K562 (cell line): Measurements from ENCODE around the gene CHD2. TPM values are rescaled to one million over a fixed set of nuclear protein-coding genes. Genes with fewer than 3 reads are reported as not detected.

Experiments used
- ATAC-seq: fragments of 200-7000 bp; cut with Tn5 transposase; 3 replicates; pipeline ENCODE4 v1.9.1; 2020; ENCODE audit warnings: moderate library complexity
- BruUV-seq: library from RNA; stranded (reverse); fragments of 400-500 nt; replicated peaks from 2 replicates; lab custom pipeline; 2021; lab: Mats Ljungman, UMichigan
- CTCF ChIA-PET: fragments of 300-600 bp; formaldehyde crosslinking; extraction: SDS; loops from one replicate; lab custom pipeline; 2021; ENCODE audit warnings: low intra/inter-chr PET ratio; lab: Yijun Ruan, JAX
- POLR2A ChIA-PET: fragments of 300-600, 350-650 bp; sonication (Branson Sonifier 250); formaldehyde crosslinking; extraction: SDS; loops from one replicate; lab custom pipeline; 2021; ENCODE audit warnings: antibody characterized with exemption, inconsistent platforms; lab: Yijun Ruan, JAX
- DNase-seq, 4 experiments: peaks; one replicate each; pipeline versions ENCODE4 v3.0.0 to v3.0.0-alpha.2; 2011 to 2018; ENCODE audit warnings: low spot score in 3 of 4, mixed read lengths in 3 of 4; ENCODE audit errors: extremely low read depth in 1 of 4
- FAIRE-seq: peaks from 2 replicates; lab custom pipeline; 2011; peaks lifted over from hg19 to GRCh38; lab: Jason Lieb, UNC
- H2AFZ ChIP-seq: 2 replicates; pipeline ENCODE4 v1.6.0; 2011; ENCODE audit warnings: low read depth, low read length, control low read depth, inconsistent platforms
- H3K27ac ChIP-seq: fragments of 200-600 bp; 3 replicates; pipeline ENCODE4 v1.8.0; 2011; ENCODE audit warnings: low read depth, mild to moderate bottlenecking, control low read depth, inconsistent platforms, low read length, moderate library complexity, mixed read lengths; ENCODE audit errors: extremely low read depth
- H3K27me3 ChIP-seq, 2 experiments: fragments of 300-600 bp in 1 of 2; 2 replicates in 1 of 2; 3 replicates in 1 of 2; pipeline versions ENCODE4 v1.6.0 to v1.8.0; 2011; ENCODE audit warnings: inconsistent platforms in 2 of 2, low read length in 2 of 2, mild to moderate bottlenecking in 1 of 2, mixed read lengths in 1 of 2, moderate library complexity in 1 of 2; ENCODE audit not compliant: control insufficient read depth in 2 of 2, insufficient read depth in 2 of 2
- H3K36me3 ChIP-seq: fragments of 300-600 bp; 3 replicates; pipeline ENCODE4 v1.8.0; 2011; ENCODE audit warnings: mild to moderate bottlenecking, low read length, inconsistent platforms; ENCODE audit not compliant: control insufficient read depth, insufficient read depth
- H3K4me1 ChIP-seq, 2 experiments: fragments of 200-600 bp in 1 of 2; replicated peaks in 1 of 2; 2 replicates in 1 of 2; 3 replicates in 1 of 2; pipeline versions ENCODE4 v1.5.1 to v1.8.0; 2011; ENCODE audit warnings: inconsistent platforms in 2 of 2, low read length in 2 of 2, mild to moderate bottlenecking in 1 of 2, mixed read lengths in 1 of 2, moderate library complexity in 1 of 2; ENCODE audit not compliant: control insufficient read depth in 2 of 2, insufficient read depth in 2 of 2
- H3K4me2 ChIP-seq: 2 replicates; pipeline ENCODE4 v1.6.1; 2011; ENCODE audit warnings: low read length, control low read depth, inconsistent platforms, mixed read lengths; ENCODE audit not compliant: insufficient read depth
- H3K4me3 ChIP-seq: fragments of 200-600 bp; sonication (generic), shearing (Covaris generic); 2 replicates; pipeline ENCODE4 v1.5.1; 2016; ENCODE audit warnings: control low read depth, inconsistent platforms
- H3K79me2 ChIP-seq: fragments of 200-600 bp; 3 replicates; pipeline ENCODE4 v1.8.0; 2011; ENCODE audit warnings: low read length, inconsistent platforms; ENCODE audit not compliant: control insufficient read depth, insufficient read depth
- H3K9ac ChIP-seq, 2 experiments: 2 replicates each; pipeline versions ENCODE4 v1.6.0 to v1.6.1; 2011; ENCODE audit warnings: low read depth in 2 of 2, low read length in 2 of 2, control low read depth in 1 of 2, inconsistent platforms in 1 of 2, mild to moderate bottlenecking in 1 of 2, mixed read lengths in 1 of 2; ENCODE audit not compliant: insufficient read depth in 1 of 2
- H3K9me1 ChIP-seq: one replicate; pipeline ENCODE4 v1.6.0; 2011; ENCODE audit warnings: inconsistent platforms, mild to moderate bottlenecking, low read length, moderate library complexity; ENCODE audit not compliant: control insufficient read depth, insufficient read depth
- H3K9me3 ChIP-seq: replicated peaks from 2 replicates; pipeline ENCODE4 v1.5.1; 2011; ENCODE audit warnings: low read depth, low read length, inconsistent platforms; ENCODE audit not compliant: control insufficient read depth, insufficient read depth
- H4K20me1 ChIP-seq: replicated peaks from 2 replicates; pipeline ENCODE4 v1.6.1; 2011; ENCODE audit warnings: low read length, inconsistent platforms, mixed read lengths; ENCODE audit not compliant: control insufficient read depth, insufficient read depth
- PPARD ChIP-seq: fragments of 250-450 bp; sonication (Bioruptor Pico); IDR thresholded peaks from 2 replicates; pipeline ENCODE4 v1.8.0; 2022; ENCODE audit warnings: inconsistent platforms, mild to moderate bottlenecking, moderate library complexity
- RAD21 ChIP-seq, 2 experiments: fragments of 250-450 bp in 1 of 2; fragments of 450-650 bp in 1 of 2; sonication (Bioruptor Pico) in 1 of 2; formaldehyde crosslinking in 1 of 2; IDR thresholded peaks in 1 of 2; conservative IDR thresholded peaks in 1 of 2; 2 replicates each; pipeline versions ENCODE4 v1.4.0 to v1.8.0; 2020 to 2022; ENCODE audit warnings: mild to moderate bottlenecking in 2 of 2, moderate library complexity in 1 of 2
- SIN3B ChIP-seq: fragments of 450-650 bp; IDR thresholded peaks from 2 replicates; pipeline ENCODE4 v1.6.1; 2017; ENCODE audit warnings: low read depth, mild to moderate bottlenecking, moderate library complexity
- ZBTB8A ChIP-seq: fragments of 450-650 bp; IDR thresholded peaks from 2 replicates; pipeline ENCODE4 v1.6.1; 2018; ENCODE audit warnings: mild to moderate bottlenecking, moderate library complexity; ENCODE audit not compliant: partially characterized antibody
- ZNF609 ChIP-seq: sonication (generic); formaldehyde crosslinking; IDR thresholded peaks from 2 replicates; pipeline ENCODE4 v1.8.1; 2023; ENCODE audit warnings: missing genetic modification reagents, mild to moderate bottlenecking, borderline replicate concordance
- WGBS: fragments of 100-300 bp; shearing (Covaris generic); methylation state at CpG from one replicate; pipeline ENCODE4 v1.1.6; 2016; ENCODE audit warnings: low coverage, mixed read lengths; ENCODE audit not compliant: insufficient coverage; ENCODE audit errors: missing lambda C conversion rate; 5-methylcytosine and 5-hydroxymethylcytosine counted together
- in situ Hi-C: fragments of 300-500 bp; cut with MboI; formaldehyde crosslinking; loops from 4 replicates; pipeline ENCODE4 v1.15.0; 2018; ENCODE audit warnings: inconsistent platforms, mixed read lengths
- intact Hi-C: fragments of 100-400 bp; cut with micrococcal nuclease; formaldehyde crosslinking; loops from 2 replicates; pipeline ENCODE4 v1.14.2; 2022
- polyA plus RNA-seq, 8 experiments: library from polyadenylated mRNA; depleted of rRNA in 4 of 8; stranded (reverse) in 5 of 8; unstranded in 3 of 8; fragments of >200 nt; fragmentation: Nextera tagmentation in 2 of 8; fragmentation: Illumina TruSeq in 1 of 8; extraction: Ambion mirVana in 2 of 8; extraction: Trizol in 1 of 8; gene quantifications; 2 replicates each; pipeline versions ENCODE4 v1.2.1 to v1.2.3, GENCODE V29; 2011 to 2014; ENCODE audit warnings: inconsistent platforms in 1 of 8, missing spikeins in 1 of 8
- total RNA-seq, 7 experiments: library from RNA; depleted of rRNA in 6 of 7; stranded (reverse); fragments of >200 nt in 6 of 7; fragmentation: Illumina TruSeq in 2 of 7; extraction: Trizol in 2 of 7; gene quantifications; 2 replicates each; pipeline versions ENCODE4 v1.2.1 to v1.2.3, GENCODE V29; 2011 to 2021; ENCODE audit warnings: low replicate concordance in 1 of 7
- TF ChIP-seq, protein P1 (sequence below), 2 experiments: fragments of 450-650 bp; formaldehyde crosslinking in 1 of 2; IDR thresholded peaks; 2 replicates each; pipeline versions ENCODE4 v1.4.0 to v1.6.1; 2014 to 2020; ENCODE audit warnings: mild to moderate bottlenecking in 2 of 2, borderline replicate concordance in 1 of 2, low read depth in 1 of 2

CHD2 gene
- total and polyA plus RNA-seq, 9 of the 15 experiments (the other 6 are each of a cell fraction or from before 2014, with no cell fraction given): 38.9 to 70.8 (median 56.2) TPM

- 0 out of 2 replicates have a peak overlapping the region, but pooled peaks have one; percentile 61 for H2AFZ ChIP-seq
- ATAC-seq (peak; percentile 88), FAIRE-seq (peak; percentile 93), DNase-seq (peak; percentile 77 to 83 (median 80))
- H3K9me3 ChIP-seq: no peaks in the 10 kb centered on the region
- H3K36me3 ChIP-seq: peaks cover 23% of the 10 kb centered on the region; the same call in 2 of the 3 replicates
- intact Hi-C loops: loop anchor here (2.0 to 10.0 kb wide), 2 partner anchors 236 to 1294 kb away; no protein-coding TSS in a partner anchor
- no TSS peak for BruUV-seq
- H3K27ac ChIP-seq: no peak overlapping the region
- no peaks in the 10 kb centered on the region for H3K9me1 ChIP-seq
- in situ Hi-C loops: loop anchor here (25.0 kb wide), 1 partner anchor 1282 kb away; no protein-coding TSS in a partner anchor
- peaks cover 0 to 20% of the 10 kb centered on the region in 2 experiments; a peak in 4 of 5 replicates for H3K4me1 ChIP-seq
- H4K20me1 ChIP-seq: peaks cover 16% of the 10 kb centered on the region
- H3K9ac ChIP-seq: peak overlapping the region in 1 of 2 experiments; percentile 74; a peak in 1 of 4 replicates
- no peaks in the 10 kb centered on the region for H3K27me3 ChIP-seq
- H3K4me2 ChIP-seq: 0 out of 2 replicates have a peak overlapping the region, but pooled peaks have one; percentile 27
- H3K4me3 ChIP-seq: no peak overlapping the region
- 17% methylated on average over 15 of the region's 20 CpGs for WGBS
- CTCF ChIA-PET: interaction anchor here (0.8 to 3.3 kb wide), 3 partner anchors 21 to 1294 kb away, joined by 3 to 24 read pairs (median 7); no protein-coding TSS in a partner anchor
- no peaks in the 10 kb centered on the region for H3K79me2 ChIP-seq
- POLR2A ChIA-PET: interaction anchor here (0.9 kb wide), 1 partner anchor 13 kb away, joined by 3 read pairs; no protein-coding TSS in a partner anchor
- TF ChIP-seq ZNF609 (CRISPR knock-in tag) (0 out of 2 replicates have a peak, but pooled peaks have one; percentile 37), SIN3B (no peak), RAD21 (CRISPR knock-in tag; conservative IDR thresholded peaks at IDR 0.05 in 1 of 2, IDR thresholded peaks at IDR 0.05 in 1 of 2) (peak; percentile 67 to 85), PPARD (CRISPR knock-in tag) (no peak), ZBTB8A (no peak)
- TF ChIP-seq, protein P1, sequence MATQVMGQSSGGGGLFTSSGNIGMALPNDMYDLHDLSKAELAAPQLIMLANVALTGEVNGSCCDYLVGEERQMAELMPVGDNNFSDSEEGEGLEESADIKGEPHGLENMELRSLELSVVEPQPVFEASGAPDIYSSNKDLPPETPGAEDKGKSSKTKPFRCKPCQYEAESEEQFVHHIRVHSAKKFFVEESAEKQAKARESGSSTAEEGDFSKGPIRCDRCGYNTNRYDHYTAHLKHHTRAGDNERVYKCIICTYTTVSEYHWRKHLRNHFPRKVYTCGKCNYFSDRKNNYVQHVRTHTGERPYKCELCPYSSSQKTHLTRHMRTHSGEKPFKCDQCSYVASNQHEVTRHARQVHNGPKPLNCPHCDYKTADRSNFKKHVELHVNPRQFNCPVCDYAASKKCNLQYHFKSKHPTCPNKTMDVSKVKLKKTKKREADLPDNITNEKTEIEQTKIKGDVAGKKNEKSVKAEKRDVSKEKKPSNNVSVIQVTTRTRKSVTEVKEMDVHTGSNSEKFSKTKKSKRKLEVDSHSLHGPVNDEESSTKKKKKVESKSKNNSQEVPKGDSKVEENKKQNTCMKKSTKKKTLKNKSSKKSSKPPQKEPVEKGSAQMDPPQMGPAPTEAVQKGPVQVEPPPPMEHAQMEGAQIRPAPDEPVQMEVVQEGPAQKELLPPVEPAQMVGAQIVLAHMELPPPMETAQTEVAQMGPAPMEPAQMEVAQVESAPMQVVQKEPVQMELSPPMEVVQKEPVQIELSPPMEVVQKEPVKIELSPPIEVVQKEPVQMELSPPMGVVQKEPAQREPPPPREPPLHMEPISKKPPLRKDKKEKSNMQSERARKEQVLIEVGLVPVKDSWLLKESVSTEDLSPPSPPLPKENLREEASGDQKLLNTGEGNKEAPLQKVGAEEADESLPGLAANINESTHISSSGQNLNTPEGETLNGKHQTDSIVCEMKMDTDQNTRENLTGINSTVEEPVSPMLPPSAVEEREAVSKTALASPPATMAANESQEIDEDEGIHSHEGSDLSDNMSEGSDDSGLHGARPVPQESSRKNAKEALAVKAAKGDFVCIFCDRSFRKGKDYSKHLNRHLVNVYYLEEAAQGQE (IDR thresholded peaks at IDR 0.05; ENCODE audit: borderline replicate concordance): peak; percentile 62; the same call in 1 of the 2 replicates
- TF ChIP-seq, protein P1 (CRISPR knock-in tag; IDR thresholded peaks at IDR 0.05; ENCODE audit: low read depth): no peak
These were observed 130.4 kb downstream of the CHD2 start for GRCh38 chr15:93030430-93031102.
